ENCODE data around the gene ARMC8. TPM values are rescaled to one million over a fixed set of nuclear protein-coding genes. Genes with fewer than 3 reads are reported as not detected.

ARMC8 gene
- polyA plus RNA-seq, 1 donor from 2014 or later = 90.6 TPM

DNA sequence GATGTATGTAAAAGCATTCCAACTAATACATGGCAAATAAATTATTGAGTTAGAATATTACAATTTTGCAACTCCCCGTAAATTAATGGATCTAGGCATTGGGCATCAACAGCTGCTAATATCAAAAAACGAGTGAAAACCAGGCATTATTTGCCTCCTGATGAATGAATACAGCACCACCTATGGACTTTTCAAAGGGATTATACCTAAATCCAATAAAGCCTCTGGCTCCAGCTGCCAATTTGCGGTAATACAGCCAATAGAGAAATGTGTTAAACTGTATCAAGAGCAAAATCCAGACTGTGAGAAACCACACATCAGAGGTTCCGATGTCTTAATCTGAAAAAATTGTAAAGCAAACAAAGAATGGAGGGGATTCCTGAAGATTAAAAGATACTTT is 38.6 kb upstream of the ARMC8 start:
- TF ChIP-seq EP300 (conservative IDR thresholded peaks at IDR 0.05; ENCODE audit: poor library complexity, severe bottlenecking) = no peak
- TF ChIP-seq EZH2 (IDR thresholded peaks at IDR 0.05; ENCODE audit: borderline replicate concordance, insufficient read depth, low read length, poor library complexity, severe bottlenecking) = no peak
- Histone ChIP-seq H3K27me3 (ENCODE audit: insufficient read depth, low read depth, low read length) (no peaks in the 10 kb centered on the region), H3K4me3 (ENCODE audit: low read length) (no peak overlapping the region), H4K20me1 (ENCODE audit: insufficient read depth) (no peaks in the 10 kb centered on the region), H3K9me3 (ENCODE audit: low read length) (no peaks in the 10 kb centered on the region), H3K9ac (ENCODE audit: low read length) (no peak overlapping the region), H3K4me2 (ENCODE audit: low read length) (no peak overlapping the region), H2AFZ (ENCODE audit: low read depth, low read length) (no peak overlapping the region), H3K36me3 (ENCODE audit: insufficient read depth, low read length) (no peaks in the 10 kb centered on the region), H3K27ac (ENCODE audit: low read length) (no peak overlapping the region), H3F3A (ENCODE audit: insufficient read depth, low read length, poor library complexity, severe bottlenecking) (no peaks in the 10 kb centered on the region), H3K79me2 (replicated peaks; ENCODE audit: insufficient read depth, low read length) (no peaks in the 10 kb centered on the region), H3K9me2 (ENCODE audit: insufficient read depth, low read length) (no peaks in the 10 kb centered on the region)

DNA sequence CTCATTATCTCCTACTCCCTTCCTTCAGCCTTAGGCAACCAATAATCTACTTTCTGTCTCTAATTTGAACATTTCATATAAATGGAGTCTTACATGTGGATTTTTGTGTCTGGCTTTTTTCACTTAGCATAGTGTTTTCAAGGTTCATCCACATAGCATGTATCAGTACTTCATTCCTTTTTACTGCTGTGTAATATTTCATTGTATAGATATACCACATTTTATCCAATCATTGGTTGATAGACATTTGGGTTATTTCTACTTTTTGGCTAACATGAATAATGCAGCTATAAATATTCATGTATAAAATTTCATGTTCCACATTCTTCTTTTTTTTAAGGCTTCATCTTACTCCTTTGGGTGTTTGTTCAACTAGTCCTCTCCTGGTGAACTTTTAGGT is 32.6 kb upstream of the ARMC8 start:
- no peak overlapping the region for H3K27ac ChIP-seq (ENCODE audit: low read length)
- no peaks in the 10 kb centered on the region for H4K20me1 ChIP-seq (ENCODE audit: insufficient read depth)
- H3K4me3 ChIP-seq (ENCODE audit: low read length) = no peak overlapping the region
- no peaks in the 10 kb centered on the region for H3K9me3 ChIP-seq (ENCODE audit: low read length)
- TF ChIP-seq POLR2AphosphoS5 (IDR thresholded peaks at IDR 0.05) = no peak
- TF ChIP-seq, protein P1, sequence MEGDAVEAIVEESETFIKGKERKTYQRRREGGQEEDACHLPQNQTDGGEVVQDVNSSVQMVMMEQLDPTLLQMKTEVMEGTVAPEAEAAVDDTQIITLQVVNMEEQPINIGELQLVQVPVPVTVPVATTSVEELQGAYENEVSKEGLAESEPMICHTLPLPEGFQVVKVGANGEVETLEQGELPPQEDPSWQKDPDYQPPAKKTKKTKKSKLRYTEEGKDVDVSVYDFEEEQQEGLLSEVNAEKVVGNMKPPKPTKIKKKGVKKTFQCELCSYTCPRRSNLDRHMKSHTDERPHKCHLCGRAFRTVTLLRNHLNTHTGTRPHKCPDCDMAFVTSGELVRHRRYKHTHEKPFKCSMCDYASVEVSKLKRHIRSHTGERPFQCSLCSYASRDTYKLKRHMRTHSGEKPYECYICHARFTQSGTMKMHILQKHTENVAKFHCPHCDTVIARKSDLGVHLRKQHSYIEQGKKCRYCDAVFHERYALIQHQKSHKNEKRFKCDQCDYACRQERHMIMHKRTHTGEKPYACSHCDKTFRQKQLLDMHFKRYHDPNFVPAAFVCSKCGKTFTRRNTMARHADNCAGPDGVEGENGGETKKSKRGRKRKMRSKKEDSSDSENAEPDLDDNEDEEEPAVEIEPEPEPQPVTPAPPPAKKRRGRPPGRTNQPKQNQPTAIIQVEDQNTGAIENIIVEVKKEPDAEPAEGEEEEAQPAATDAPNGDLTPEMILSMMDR (IDR thresholded peaks at IDR 0.05; ENCODE audit: poor library complexity, severe bottlenecking) = no peak
- no peak for TF ChIP-seq TAF1 (IDR thresholded peaks at IDR 0.05; ENCODE audit: low read depth)
- TF ChIP-seq RAD21 (conservative IDR thresholded peaks at IDR 0.05) = no peak
- TF ChIP-seq, protein P2, sequence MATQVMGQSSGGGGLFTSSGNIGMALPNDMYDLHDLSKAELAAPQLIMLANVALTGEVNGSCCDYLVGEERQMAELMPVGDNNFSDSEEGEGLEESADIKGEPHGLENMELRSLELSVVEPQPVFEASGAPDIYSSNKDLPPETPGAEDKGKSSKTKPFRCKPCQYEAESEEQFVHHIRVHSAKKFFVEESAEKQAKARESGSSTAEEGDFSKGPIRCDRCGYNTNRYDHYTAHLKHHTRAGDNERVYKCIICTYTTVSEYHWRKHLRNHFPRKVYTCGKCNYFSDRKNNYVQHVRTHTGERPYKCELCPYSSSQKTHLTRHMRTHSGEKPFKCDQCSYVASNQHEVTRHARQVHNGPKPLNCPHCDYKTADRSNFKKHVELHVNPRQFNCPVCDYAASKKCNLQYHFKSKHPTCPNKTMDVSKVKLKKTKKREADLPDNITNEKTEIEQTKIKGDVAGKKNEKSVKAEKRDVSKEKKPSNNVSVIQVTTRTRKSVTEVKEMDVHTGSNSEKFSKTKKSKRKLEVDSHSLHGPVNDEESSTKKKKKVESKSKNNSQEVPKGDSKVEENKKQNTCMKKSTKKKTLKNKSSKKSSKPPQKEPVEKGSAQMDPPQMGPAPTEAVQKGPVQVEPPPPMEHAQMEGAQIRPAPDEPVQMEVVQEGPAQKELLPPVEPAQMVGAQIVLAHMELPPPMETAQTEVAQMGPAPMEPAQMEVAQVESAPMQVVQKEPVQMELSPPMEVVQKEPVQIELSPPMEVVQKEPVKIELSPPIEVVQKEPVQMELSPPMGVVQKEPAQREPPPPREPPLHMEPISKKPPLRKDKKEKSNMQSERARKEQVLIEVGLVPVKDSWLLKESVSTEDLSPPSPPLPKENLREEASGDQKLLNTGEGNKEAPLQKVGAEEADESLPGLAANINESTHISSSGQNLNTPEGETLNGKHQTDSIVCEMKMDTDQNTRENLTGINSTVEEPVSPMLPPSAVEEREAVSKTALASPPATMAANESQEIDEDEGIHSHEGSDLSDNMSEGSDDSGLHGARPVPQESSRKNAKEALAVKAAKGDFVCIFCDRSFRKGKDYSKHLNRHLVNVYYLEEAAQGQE (IDR thresholded peaks at IDR 0.05; ENCODE audit: borderline replicate concordance) = no peak
- no peak for TF ChIP-seq EP300 (conservative IDR thresholded peaks at IDR 0.05; ENCODE audit: poor library complexity, severe bottlenecking)
- no peak for TF ChIP-seq MXI1 (conservative IDR thresholded peaks at IDR 0.05; ENCODE audit: poor library complexity, severe bottlenecking)
- no peak for TF ChIP-seq SMC3 (conservative IDR thresholded peaks at IDR 0.05; ENCODE audit: poor library complexity)
- TF ChIP-seq EZH2 (IDR thresholded peaks at IDR 0.05; ENCODE audit: borderline replicate concordance, insufficient read depth, low read length, poor library complexity, severe bottlenecking) = no peak
- H3K9me2 ChIP-seq (ENCODE audit: insufficient read depth, low read length) = no peaks in the 10 kb centered on the region
- no peak overlapping the region for H3K9ac ChIP-seq (ENCODE audit: low read length)
- no peak overlapping the region for H3K4me2 ChIP-seq (ENCODE audit: low read length)
- H3K27me3 ChIP-seq (ENCODE audit: insufficient read depth, low read depth, low read length) = no peaks in the 10 kb centered on the region
- no peaks in the 10 kb centered on the region for H3K79me2 ChIP-seq (replicated peaks; ENCODE audit: insufficient read depth, low read length)
- no peaks in the 10 kb centered on the region for H3K36me3 ChIP-seq (ENCODE audit: insufficient read depth, low read length)
- H2AFZ ChIP-seq (ENCODE audit: low read depth, low read length) = no peak overlapping the region
- no peaks in the 10 kb centered on the region for H3F3A ChIP-seq (ENCODE audit: insufficient read depth, low read length, poor library complexity, severe bottlenecking)

DNA sequence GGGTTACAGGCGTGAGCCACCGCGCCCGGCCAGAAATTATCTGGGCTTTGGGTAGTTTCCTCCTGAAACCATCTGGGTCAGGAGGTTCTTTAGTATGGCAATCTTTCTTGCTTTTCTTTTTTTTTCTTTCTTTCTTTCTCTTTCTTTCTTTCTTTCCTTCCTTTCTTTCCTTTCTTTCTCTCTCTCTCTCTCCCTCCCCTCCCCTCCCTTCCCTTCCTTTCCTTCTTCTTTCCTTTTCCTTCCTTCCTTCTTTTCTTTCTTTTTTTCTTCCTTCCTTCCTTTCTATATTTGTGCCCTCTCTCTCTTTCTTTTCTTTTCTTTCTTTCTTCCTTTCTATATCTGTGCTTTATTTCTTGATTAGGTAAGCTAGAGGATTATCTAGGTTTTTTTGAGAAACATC is 29.4 kb upstream of the ARMC8 start:
- TF ChIP-seq, protein P1 (IDR thresholded peaks at IDR 0.05; ENCODE audit: poor library complexity, severe bottlenecking) = no peak
- TF ChIP-seq SMC3 (conservative IDR thresholded peaks at IDR 0.05; ENCODE audit: poor library complexity) (no peak), EP300 (conservative IDR thresholded peaks at IDR 0.05; ENCODE audit: poor library complexity, severe bottlenecking) (no peak), RAD21 (conservative IDR thresholded peaks at IDR 0.05) (no peak), MXI1 (conservative IDR thresholded peaks at IDR 0.05; ENCODE audit: poor library complexity, severe bottlenecking) (no peak), TAF1 (IDR thresholded peaks at IDR 0.05; ENCODE audit: low read depth) (no peak), EZH2 (IDR thresholded peaks at IDR 0.05; ENCODE audit: borderline replicate concordance, insufficient read depth, low read length, poor library complexity, severe bottlenecking) (no peak), POLR2AphosphoS5 (IDR thresholded peaks at IDR 0.05) (no peak)
- TF ChIP-seq, protein P2 (IDR thresholded peaks at IDR 0.05; ENCODE audit: borderline replicate concordance) = no peak
- no peaks in the 10 kb centered on the region for H4K20me1 ChIP-seq (ENCODE audit: insufficient read depth)
- H3K9me2 ChIP-seq (ENCODE audit: insufficient read depth, low read length) = no peaks in the 10 kb centered on the region
- no peaks in the 10 kb centered on the region for H3K79me2 ChIP-seq (replicated peaks; ENCODE audit: insufficient read depth, low read length)
- H3K27ac ChIP-seq (ENCODE audit: low read length) = no peak overlapping the region
- no peaks in the 10 kb centered on the region for H3K36me3 ChIP-seq (ENCODE audit: insufficient read depth, low read length)
- H3F3A ChIP-seq (ENCODE audit: insufficient read depth, low read length, poor library complexity, severe bottlenecking) = no peaks in the 10 kb centered on the region
- no peaks in the 10 kb centered on the region for H3K27me3 ChIP-seq (ENCODE audit: insufficient read depth, low read depth, low read length)
- H3K9me3 ChIP-seq (ENCODE audit: low read length) = no peaks in the 10 kb centered on the region
- H3K9ac ChIP-seq (ENCODE audit: low read length) = no peak overlapping the region
- no peak overlapping the region for H3K4me3 ChIP-seq (ENCODE audit: low read length)
- no peak overlapping the region for H2AFZ ChIP-seq (ENCODE audit: low read depth, low read length)
- no peak overlapping the region for H3K4me2 ChIP-seq (ENCODE audit: low read length)
